Stimulated activated CD8-positive, alpha-beta memory T cell treated with anti-CD3 and anti-CD28 coated beads, Interleukin-2, amount 100 ng/mL, for 48 hours (primary cell): ENCODE measurements around the gene CFAP410.
"Not testable (repeated sequence)": the region's sequence is repeated elsewhere in the genome, so short reads cannot be mapped to it uniquely, and the experiment has no call there.

Experiments
- DNase-seq, 2 donors: peaks; one replicate each; pipeline ENCODE4 v3.0.0-alpha.2; 2020; ENCODE audit warnings: low read depth in 2 of 2

CFAP410 gene

GRCh38 chr21:44350773-44351481 lies 11.7 kb upstream of the CFAP410 start:
- no peak for DNase-seq

- DNase-seq, result no peak
Observed at GRCh38 chr21:44349847-44350772, 10.9 kb upstream of the CFAP410 start.

GRCh38 chr21:44349416-44349846 lies 10.2 kb upstream of the CFAP410 start:
- DNase-seq, result no peak

GRCh38 chr21:44348861-44349260 lies 9.7 kb upstream of the CFAP410 start:
- DNase-seq, result no peak

GRCh38 chr21:44347911-44348451 lies 8.8 kb upstream of the CFAP410 start:
- no peak for DNase-seq

- DNase-seq, result no peak
Observed at GRCh38 chr21:44345495-44345894, 6.3 kb upstream of the CFAP410 start.

- DNase-seq, result no peak
Observed at GRCh38 chr21:44344541-44345183, 5.5 kb upstream of the CFAP410 start.

GRCh38 chr21:44342981-44343380 lies 3.8 kb upstream of the CFAP410 start:
- DNase-seq, result not testable (repeated sequence)

- DNase-seq, result not testable (repeated sequence)
Observed at GRCh38 chr21:44341726-44342458, 2.7 kb upstream of the CFAP410 start.

GRCh38 chr21:44337941-44338895 lies 972 bp downstream of the CFAP410 start:
- no peak for DNase-seq

GRCh38 chr21:44337449-44337848 lies 1.7 kb downstream of the CFAP410 start:
- DNase-seq, result no peak

- DNase-seq, result no peak
Observed at GRCh38 chr21:44335266-44336059, 3.7 kb downstream of the CFAP410 start.

- no peak for DNase-seq
Observed at GRCh38 chr21:44334329-44335030, 4.7 kb downstream of the CFAP410 start.

- no peak for DNase-seq
Observed at GRCh38 chr21:44333509-44334328, 5.5 kb downstream of the CFAP410 start.

- DNase-seq, result no peak
Observed at GRCh38 chr21:44332965-44333364, 6.2 kb downstream of the CFAP410 start.

GRCh38 chr21:44332383-44332782 lies 6.8 kb downstream of the CFAP410 start:
- DNase-seq, result no peak

GRCh38 chr21:44331650-44332307 lies 7.4 kb downstream of the CFAP410 start:
- DNase-seq, result no peak
